HG03108 (cell line): ENCODE measurements around the gene SH3BP5.

Source experiments
- ATAC-seq: cut with Tn5 transposase; IDR thresholded peaks from one replicate; pipeline ENCODE4 v1.9.1; 2021; ENCODE audit warnings: moderate library complexity; ENCODE audit not compliant: unreplicated experiment

Gene SH3BP5

GRCh38 chr3:15260531-15260930 is 71.9 kb downstream of the SH3BP5 start:
- no peak for ATAC-seq

DNA sequence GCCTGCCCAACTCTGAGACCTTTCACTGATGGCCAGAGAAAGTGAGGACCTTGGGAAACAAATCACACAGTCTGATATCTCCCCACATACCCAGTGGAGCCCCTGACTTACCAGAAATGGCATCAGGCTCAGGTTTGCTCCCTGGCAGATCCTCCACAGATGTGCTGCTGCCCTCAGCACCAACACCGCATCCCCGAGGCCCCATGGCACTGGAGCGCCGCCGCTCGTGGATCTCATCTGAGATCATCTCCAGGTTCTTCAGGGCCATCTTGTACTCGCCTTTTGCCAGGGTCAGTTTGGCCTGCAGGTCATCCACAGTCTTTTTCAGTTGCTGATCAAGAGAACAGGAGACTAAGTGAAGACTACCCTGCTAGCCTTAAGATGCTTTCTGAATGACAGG is 73.7 kb downstream of the SH3BP5 start:
- ATAC-seq: no peak

- ATAC-seq: no peak
Observed at GRCh38 chr3:15256861-15257341, 75.5 kb downstream of the SH3BP5 start.

GRCh38 chr3:15255215-15255614 is 77.2 kb downstream of the SH3BP5 start:
- ATAC-seq: no peak

GRCh38 chr3:15253023-15253697 is 79.2 kb downstream of the SH3BP5 start:
- no peak for ATAC-seq

DNA sequence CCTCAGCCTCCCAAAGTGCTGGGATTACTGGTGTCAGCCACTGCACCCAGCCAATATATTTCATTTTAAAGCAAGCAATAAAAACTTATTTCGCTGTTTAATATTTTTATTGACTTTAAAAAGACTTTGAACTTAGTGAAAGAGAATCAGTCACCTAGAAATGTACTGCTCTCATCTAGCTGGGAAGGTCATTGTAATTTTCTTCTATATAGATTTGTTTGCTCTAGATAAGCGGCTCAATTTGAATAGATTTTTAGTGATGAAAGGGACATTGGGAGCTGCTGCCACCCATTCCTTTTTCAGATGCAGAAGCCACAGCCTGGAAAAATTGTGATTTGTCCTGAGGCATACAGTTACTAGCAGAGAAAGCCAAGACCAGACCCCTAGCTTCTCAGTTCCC is 86.2 kb downstream of the SH3BP5 start:
- ATAC-seq: no peak

- no peak for ATAC-seq
Observed at GRCh38 chr3:15243822-15244482, 88.4 kb downstream of the SH3BP5 start.

DNA sequence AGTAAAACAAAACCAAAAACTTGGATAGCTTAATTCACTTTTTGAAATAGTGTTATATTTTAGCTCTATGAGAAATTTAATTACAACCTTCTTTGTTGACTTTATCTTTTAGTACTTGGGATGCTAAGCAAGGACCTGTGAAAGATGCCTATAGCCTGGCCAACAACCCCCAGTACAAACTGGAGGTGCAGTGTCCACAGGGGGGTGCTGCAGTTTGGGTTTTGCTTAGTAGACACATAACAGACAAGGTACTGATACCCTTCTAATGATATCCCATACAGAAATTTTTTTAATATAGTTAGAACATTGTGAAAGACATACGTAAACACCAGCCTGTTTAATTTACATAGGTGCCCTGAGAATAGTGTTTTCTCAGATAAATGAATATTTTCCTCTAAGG is 91.0 kb downstream of the SH3BP5 start:
- no peak for ATAC-seq

- ATAC-seq: no peak
Observed at GRCh38 chr3:15229262-15229661, 103.1 kb downstream of the SH3BP5 start.

- ATAC-seq: no peak
Observed at GRCh38 chr3:15228147-15228546, 104.2 kb downstream of the SH3BP5 start.

DNA sequence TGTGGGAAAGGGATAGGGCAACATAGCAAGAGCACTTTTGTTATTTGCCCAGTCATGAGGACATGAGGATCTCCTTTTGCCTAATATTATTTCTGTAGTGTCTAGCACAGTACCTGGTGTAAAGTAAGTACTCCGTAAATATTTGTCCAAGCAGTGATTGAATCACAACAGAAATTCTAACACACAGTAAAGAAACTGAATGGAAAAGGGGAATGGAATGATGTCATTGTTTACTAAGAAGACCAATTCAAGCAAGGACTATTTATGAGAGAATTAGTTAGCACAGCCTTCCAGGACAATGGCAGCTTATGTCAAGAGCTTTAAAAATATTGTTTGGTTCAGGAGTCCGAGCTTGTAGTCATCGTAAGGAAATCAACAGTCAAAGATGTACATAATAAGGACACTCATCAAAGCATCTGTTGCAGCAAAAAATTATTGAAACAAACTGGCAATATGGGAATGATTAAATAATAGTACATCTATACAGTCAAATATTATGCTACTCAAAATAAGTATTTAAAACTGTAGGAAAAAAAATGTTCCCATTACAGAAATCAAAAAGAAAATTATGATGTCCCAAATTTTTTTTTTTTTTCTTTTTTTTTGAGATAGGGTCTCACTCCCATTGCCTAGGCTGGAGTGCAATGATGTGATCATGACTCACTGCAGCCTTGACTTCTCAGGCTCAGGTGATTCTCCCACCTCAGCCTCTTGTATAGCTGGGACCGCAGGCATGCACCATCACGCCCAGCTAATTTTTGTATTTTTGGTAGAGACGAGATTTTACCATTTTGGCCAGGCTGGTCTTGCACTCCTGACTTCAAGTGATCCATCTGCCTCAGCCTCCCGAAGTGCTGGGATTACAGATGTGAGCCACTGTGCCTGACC is 108.5 kb downstream of the SH3BP5 start:
- ATAC-seq: no peak

- no peak for ATAC-seq
Observed at GRCh38 chr3:15221574-15222217, 110.7 kb downstream of the SH3BP5 start.

DNA sequence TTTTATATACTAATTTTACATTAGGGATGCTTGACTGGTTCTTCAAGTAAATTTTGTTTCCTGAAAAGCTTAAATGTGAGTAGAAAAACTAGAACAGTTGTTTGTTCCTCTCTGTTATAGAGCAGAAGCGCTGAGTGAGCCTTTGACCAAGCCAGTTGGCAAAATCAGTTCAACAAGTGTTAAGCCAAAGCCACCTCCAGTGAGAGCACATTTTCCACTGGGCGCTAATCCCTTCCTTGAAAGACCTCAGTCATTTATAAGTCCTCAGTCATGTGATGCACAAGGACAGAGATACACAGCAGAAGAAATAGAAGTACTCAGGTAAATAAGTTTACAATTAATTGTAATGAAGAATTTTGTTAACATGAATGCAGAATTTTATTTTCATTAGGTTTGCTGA is 111.7 kb downstream of the SH3BP5 start:
- ATAC-seq: no peak

DNA sequence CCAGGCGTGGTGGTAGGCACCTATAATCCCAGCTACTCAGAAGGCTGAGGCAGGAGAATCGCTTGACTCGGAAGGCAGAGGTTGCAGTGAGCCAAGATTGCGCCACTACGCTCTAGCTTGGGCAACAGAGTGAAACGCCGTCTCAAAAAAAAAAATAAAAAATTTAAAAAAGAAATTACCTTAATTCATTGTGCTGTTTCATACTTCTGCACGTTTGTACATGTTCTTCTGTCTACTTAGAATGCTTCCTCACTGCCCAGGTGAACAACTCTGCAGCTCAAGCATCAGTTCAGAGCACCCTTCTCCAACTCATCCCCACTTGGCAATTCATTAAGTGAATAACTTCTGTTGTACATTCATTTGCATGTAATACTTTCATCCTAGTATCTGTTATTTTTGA is 112.3 kb downstream of the SH3BP5 start:
- no peak for ATAC-seq

DNA sequence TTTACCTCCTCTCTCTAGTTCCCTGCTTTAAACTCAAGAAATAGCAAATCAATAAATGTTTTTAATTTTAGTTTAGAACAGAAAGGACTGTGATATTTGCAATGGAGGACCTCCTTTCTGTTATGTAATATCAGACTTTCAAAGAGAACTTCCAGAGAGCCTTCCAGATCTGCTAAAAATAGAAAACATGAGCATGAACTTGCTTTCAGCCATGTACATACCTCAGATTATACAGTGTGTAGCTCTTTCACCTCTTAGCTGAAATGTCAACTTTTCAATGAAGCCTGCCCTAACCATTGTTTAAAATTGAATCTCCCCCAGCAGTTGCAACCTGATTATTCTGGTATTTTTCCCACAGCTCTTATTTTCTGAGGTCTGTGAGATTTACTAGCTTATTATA is 113.7 kb downstream of the SH3BP5 start:
- no peak for ATAC-seq

GRCh38 chr3:15217841-15218267 is 114.5 kb downstream of the SH3BP5 start:
- no peak for ATAC-seq

DNA sequence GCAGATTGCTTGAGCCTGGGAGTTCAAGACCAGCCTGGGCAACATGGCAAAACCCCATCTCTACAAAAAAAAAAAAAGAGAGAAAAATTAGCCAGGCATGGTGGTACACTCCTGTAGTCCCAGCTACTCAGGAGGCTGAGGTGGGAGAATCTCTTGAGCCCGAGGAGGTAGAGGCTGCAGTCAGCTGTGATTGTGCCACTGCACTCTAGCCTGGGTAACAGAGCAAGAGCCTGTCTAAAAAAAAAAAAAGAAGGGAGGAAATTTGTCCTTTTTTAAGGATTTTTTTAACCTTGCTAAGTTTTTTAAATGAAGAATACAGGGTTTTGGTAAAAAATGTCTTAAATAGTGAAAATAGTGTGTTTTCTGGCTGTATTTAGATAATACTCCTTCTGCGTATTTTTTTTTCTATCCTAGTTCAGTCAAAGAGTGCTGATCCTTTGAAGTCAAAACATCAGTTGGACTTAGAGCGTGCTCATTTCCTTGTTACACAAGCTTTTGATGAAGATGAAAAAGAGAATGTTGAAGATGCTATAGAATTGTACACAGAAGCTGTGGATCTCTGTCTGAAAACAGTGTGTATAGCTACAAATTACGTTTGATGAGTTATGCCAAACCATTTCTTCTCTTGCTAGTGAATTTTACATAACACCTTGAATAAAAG is 115.2 kb downstream of the SH3BP5 start:
- no peak for ATAC-seq

- no peak for ATAC-seq
Observed at GRCh38 chr3:15216501-15216900, 115.9 kb downstream of the SH3BP5 start.

GRCh38 chr3:15215996-15216395 is 116.4 kb downstream of the SH3BP5 start:
- no peak for ATAC-seq

DNA sequence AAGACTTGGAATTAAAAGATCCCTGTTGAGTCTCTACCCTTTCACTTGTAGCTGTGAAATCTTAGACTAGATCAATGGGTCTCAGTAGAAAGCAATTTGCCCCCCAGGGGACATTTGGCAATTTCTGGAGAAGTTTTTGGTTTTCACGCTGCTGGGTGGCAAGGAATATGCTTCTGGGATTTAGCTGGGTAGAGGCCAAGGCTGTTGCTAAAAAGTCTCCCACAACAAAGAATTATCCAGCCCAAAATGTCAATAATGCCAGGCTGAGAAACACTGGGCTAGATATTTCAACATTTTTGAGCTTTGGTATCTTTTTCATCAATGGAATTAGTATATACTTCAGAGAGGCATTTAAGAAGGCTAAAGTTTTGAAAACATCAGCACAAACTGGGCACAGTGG is 117.6 kb downstream of the SH3BP5 start:
- ATAC-seq: no peak

GRCh38 chr3:15211937-15212336 is 120.4 kb downstream of the SH3BP5 start:
- no peak for ATAC-seq
